Dendritic cell treated with granulocyte-macrophage colony-stimulating factor and Interleukin-4, amounts not matched to agents 40 ng/mL and 50 ng/mL, for 4 days (primary cell): ENCODE measurements around the gene RAD51B.
A peak's percentile ranks its signal among the peaks of the same experiment; 100 is the strongest.

Experiments
- H3K27ac Mint-ChIP-seq: one replicate; pipeline ENCODE4 v1.8.0; 2022; ENCODE audit warnings: mild to moderate bottlenecking, mixed read lengths
- H3K27me3 Mint-ChIP-seq: one replicate; pipeline ENCODE4 v1.8.0; 2022; ENCODE audit warnings: mild to moderate bottlenecking, mixed read lengths
- H3K36me3 Mint-ChIP-seq: one replicate; pipeline ENCODE4 v1.8.0; 2022; ENCODE audit warnings: low read depth, mixed read lengths
- H3K4me1 Mint-ChIP-seq: one replicate; pipeline ENCODE4 v1.8.0; 2022; ENCODE audit warnings: low read depth, mixed read lengths
- H3K4me3 Mint-ChIP-seq: one replicate; pipeline ENCODE4 v1.8.0; 2022; ENCODE audit warnings: mild to moderate bottlenecking, moderate library complexity, mixed read lengths
- H3K9me3 Mint-ChIP-seq: one replicate; pipeline ENCODE4 v1.8.0; 2022; ENCODE audit warnings: mixed read lengths
- intact Hi-C: fragments of 100-400 bp; cut with micrococcal nuclease; formaldehyde crosslinking; loops from one replicate; pipeline ENCODE4 v1.15.0; 2022

The RAD51B gene

DNA sequence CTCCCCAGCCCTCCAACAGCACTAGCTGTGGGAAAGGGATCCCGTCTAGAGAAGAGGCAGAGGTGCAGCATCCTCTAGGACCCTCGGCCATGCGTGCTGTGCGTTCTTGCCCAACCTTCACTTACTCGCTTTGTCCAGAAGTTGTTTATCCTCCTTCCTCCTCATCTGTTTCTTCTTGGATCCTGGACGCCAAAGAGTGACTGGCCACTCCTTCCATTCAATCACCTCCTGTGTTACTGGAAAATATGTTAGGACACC is 832.8 kb downstream of the RAD51B start:
- no peaks in the 10 kb centered on the region for H3K36me3 Mint-ChIP-seq
- H3K4me3 Mint-ChIP-seq = no peak overlapping the region
- peaks cover 36% of the 10 kb centered on the region for H3K4me1 Mint-ChIP-seq
- no peaks in the 10 kb centered on the region for H3K9me3 Mint-ChIP-seq
- H3K27me3 Mint-ChIP-seq = peaks cover 8% of the 10 kb centered on the region
- intact Hi-C loops = no loop called here
- no peak overlapping the region for H3K27ac Mint-ChIP-seq

GRCh38 chr14:68653108-68653507 is 833.5 kb downstream of the RAD51B start:
- H3K27me3 Mint-ChIP-seq = peaks cover 9% of the 10 kb centered on the region
- H3K9me3 Mint-ChIP-seq = no peaks in the 10 kb centered on the region
- H3K36me3 Mint-ChIP-seq = no peaks in the 10 kb centered on the region
- H3K4me3 Mint-ChIP-seq = no peak overlapping the region
- H3K27ac Mint-ChIP-seq = no peak overlapping the region
- intact Hi-C loops = no loop called here
- peaks cover 36% of the 10 kb centered on the region for H3K4me1 Mint-ChIP-seq

- Mint-ChIP-seq H3K4me3 (no peak overlapping the region), H3K27ac (peak overlapping the region; percentile 6), H3K9me3 (no peaks in the 10 kb centered on the region), H3K4me1 (peaks cover 36% of the 10 kb centered on the region), H3K36me3 (no peaks in the 10 kb centered on the region), H3K27me3 (peaks cover 13% of the 10 kb centered on the region)
- intact Hi-C loops = no loop called here
Observed at GRCh38 chr14:68653804-68654203, 834.2 kb downstream of the RAD51B start.

GRCh38 chr14:68654471-68654941 is 834.9 kb downstream of the RAD51B start:
- no peak overlapping the region for H3K4me3 Mint-ChIP-seq
- H3K9me3 Mint-ChIP-seq = no peaks in the 10 kb centered on the region
- H3K27ac Mint-ChIP-seq = no peak overlapping the region
- H3K4me1 Mint-ChIP-seq = peaks cover 36% of the 10 kb centered on the region
- intact Hi-C loops = no loop called here
- peaks cover 14% of the 10 kb centered on the region for H3K27me3 Mint-ChIP-seq
- H3K36me3 Mint-ChIP-seq = no peaks in the 10 kb centered on the region

GRCh38 chr14:68655021-68655831 is 835.6 kb downstream of the RAD51B start:
- no peak overlapping the region for H3K27ac Mint-ChIP-seq
- H3K27me3 Mint-ChIP-seq = peaks cover 15% of the 10 kb centered on the region
- intact Hi-C loops = no loop called here
- no peaks in the 10 kb centered on the region for H3K9me3 Mint-ChIP-seq
- H3K4me1 Mint-ChIP-seq = peaks cover 36% of the 10 kb centered on the region
- no peak overlapping the region for H3K4me3 Mint-ChIP-seq
- H3K36me3 Mint-ChIP-seq = no peaks in the 10 kb centered on the region

GRCh38 chr14:68655911-68656316 is 836.3 kb downstream of the RAD51B start:
- H3K36me3 Mint-ChIP-seq = no peaks in the 10 kb centered on the region
- no peak overlapping the region for H3K4me3 Mint-ChIP-seq
- H3K27me3 Mint-ChIP-seq = peaks cover 22% of the 10 kb centered on the region
- H3K4me1 Mint-ChIP-seq = peaks cover 42% of the 10 kb centered on the region
- H3K27ac Mint-ChIP-seq = no peak overlapping the region
- intact Hi-C loops = no loop called here
- H3K9me3 Mint-ChIP-seq = no peaks in the 10 kb centered on the region

GRCh38 chr14:68656452-68656851 is 836.9 kb downstream of the RAD51B start:
- peaks cover 23% of the 10 kb centered on the region for H3K27me3 Mint-ChIP-seq
- peaks cover 44% of the 10 kb centered on the region for H3K4me1 Mint-ChIP-seq
- H3K4me3 Mint-ChIP-seq = no peak overlapping the region
- intact Hi-C loops = no loop called here
- H3K27ac Mint-ChIP-seq = no peak overlapping the region
- H3K9me3 Mint-ChIP-seq = no peaks in the 10 kb centered on the region
- no peaks in the 10 kb centered on the region for H3K36me3 Mint-ChIP-seq

DNA sequence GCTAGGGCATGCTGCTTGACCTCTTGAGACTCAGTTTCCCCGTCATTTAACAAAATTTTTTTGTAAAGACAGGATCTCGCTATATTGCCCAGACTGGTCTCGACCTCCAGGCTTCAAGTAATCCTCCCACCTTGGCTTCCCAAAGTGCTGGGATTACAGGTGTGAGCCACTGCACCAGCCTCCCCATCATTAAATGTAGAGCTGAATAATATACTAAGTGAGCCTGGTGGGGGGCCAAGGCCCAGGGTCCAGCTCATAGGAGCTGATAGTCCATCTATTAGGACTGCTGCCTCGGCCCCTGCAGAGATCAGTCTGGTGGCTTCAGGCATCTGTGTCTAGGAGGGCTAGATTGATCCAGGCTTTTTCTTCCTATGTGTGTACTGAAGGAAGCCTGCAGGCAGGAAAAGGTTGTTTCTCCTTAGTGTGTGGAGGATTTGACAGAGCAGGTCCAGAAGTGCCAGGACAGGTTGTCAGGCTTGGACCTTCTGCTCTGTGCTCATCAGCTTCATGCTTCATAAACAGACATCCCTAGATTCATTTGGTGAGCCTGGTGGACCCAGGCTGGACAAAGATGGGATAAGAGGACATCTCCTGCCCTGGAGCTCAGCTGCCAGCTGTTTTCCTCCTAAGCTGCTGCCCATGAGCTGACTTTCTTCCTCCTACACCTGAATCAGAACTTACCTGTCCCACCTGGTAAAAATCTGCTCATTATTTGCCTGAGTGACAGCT is 837.9 kb downstream of the RAD51B start:
- Mint-ChIP-seq H3K27ac (no peak overlapping the region), H3K36me3 (no peaks in the 10 kb centered on the region), H3K27me3 (peaks cover 28% of the 10 kb centered on the region), H3K4me3 (no peak overlapping the region), H3K4me1 (peaks cover 47% of the 10 kb centered on the region), H3K9me3 (no peaks in the 10 kb centered on the region)
- intact Hi-C loops = no loop called here

DNA sequence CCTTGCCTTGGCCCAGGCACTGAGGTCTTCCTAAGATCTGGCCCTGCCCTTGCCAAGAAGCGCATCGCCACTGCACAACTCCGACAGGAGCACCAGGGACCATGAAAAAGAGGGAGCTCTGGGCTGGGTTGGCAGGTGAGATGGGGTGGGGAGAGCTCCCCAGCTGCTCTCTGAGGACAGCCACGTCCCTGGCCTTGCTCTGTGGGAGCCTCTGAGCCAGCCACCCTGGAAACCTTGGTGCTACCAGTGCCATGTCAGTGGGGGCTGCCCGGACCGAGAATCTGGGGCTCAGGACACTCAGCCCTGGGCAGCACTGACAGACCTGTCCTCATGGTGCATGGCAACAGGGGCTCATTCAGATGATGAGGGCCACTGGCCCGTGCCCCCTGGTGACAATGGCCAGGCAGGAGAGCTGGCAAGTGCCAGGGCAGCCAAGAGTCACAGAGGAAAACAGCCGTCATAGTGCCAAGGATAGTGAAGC is 838.5 kb downstream of the RAD51B start:
- Mint-ChIP-seq H3K27me3 (peaks cover 28% of the 10 kb centered on the region), H3K4me3 (no peak overlapping the region), H3K27ac (no peak overlapping the region), H3K9me3 (no peaks in the 10 kb centered on the region), H3K4me1 (peaks cover 45% of the 10 kb centered on the region), H3K36me3 (no peaks in the 10 kb centered on the region)
- intact Hi-C loops = no loop called here

- H3K9me3 Mint-ChIP-seq = no peaks in the 10 kb centered on the region
- peaks cover 25% of the 10 kb centered on the region for H3K27me3 Mint-ChIP-seq
- H3K27ac Mint-ChIP-seq = no peak overlapping the region
- H3K4me3 Mint-ChIP-seq = no peak overlapping the region
- no peaks in the 10 kb centered on the region for H3K36me3 Mint-ChIP-seq
- intact Hi-C loops = no loop called here
- H3K4me1 Mint-ChIP-seq = peaks cover 46% of the 10 kb centered on the region
Observed at GRCh38 chr14:68658943-68659931, 839.7 kb downstream of the RAD51B start.

DNA sequence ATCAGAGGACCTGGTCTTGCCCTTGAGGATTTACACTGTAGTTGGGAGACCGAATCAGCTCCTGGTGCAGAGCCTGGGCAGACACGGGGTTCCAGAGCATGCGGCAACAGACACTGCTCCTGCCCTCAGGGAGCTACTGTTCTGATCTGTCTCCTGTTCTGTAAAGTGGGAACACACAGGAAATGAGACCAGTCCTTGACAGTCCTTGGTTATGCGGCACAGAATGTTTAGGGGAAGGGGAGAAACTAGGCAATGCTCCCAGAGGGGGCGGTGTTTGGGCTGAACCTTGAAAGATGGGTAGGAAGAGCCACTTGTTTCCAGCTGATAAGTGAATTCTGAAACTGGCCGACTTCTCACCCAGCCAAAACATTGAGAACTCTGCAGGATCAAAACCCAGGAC is 840.9 kb downstream of the RAD51B start:
- Mint-ChIP-seq H3K4me3 (no peak overlapping the region), H3K9me3 (no peaks in the 10 kb centered on the region), H3K27ac (peak overlapping the region; percentile 23), H3K36me3 (no peaks in the 10 kb centered on the region), H3K27me3 (peaks cover 24% of the 10 kb centered on the region), H3K4me1 (peaks cover 48% of the 10 kb centered on the region)
- intact Hi-C loops = no loop called here

- Mint-ChIP-seq H3K4me1 (peaks cover 53% of the 10 kb centered on the region), H3K27me3 (peaks cover 24% of the 10 kb centered on the region), H3K9me3 (no peaks in the 10 kb centered on the region), H3K36me3 (no peaks in the 10 kb centered on the region), H3K4me3 (no peak overlapping the region), H3K27ac (no peak overlapping the region)
- intact Hi-C loops = no loop called here
Observed at GRCh38 chr14:68661226-68662225, 841.9 kb downstream of the RAD51B start.

- Mint-ChIP-seq H3K4me3 (no peak overlapping the region), H3K27me3 (peaks cover 24% of the 10 kb centered on the region), H3K36me3 (no peaks in the 10 kb centered on the region), H3K27ac (peak overlapping the region; percentile 1), H3K4me1 (peaks cover 53% of the 10 kb centered on the region), H3K9me3 (no peaks in the 10 kb centered on the region)
- intact Hi-C loops = no loop called here
Observed at GRCh38 chr14:68662392-68662791, 842.8 kb downstream of the RAD51B start.
